Mucosa of stomach (tissue), 1 donor: ENCODE measurements around the gene ARHGEF37.
"Not testable (repeated sequence)": the region's sequence is repeated elsewhere in the genome, so short reads cannot be mapped to it uniquely, and the experiment has no call there.

Experiments
- H3K27me3 ChIP-seq: one replicate; pipeline ENCODE4 v1.7.0; 2013; ENCODE audit warnings: mild to moderate bottlenecking, low read length; ENCODE audit not compliant: control insufficient read depth, insufficient read depth
- H3K36me3 ChIP-seq: one replicate; pipeline ENCODE4 v1.7.0; 2013; ENCODE audit warnings: low read length; ENCODE audit not compliant: control insufficient read depth, insufficient read depth
- H3K4me1 ChIP-seq: one replicate; pipeline ENCODE4 v1.7.0; 2013; ENCODE audit warnings: mild to moderate bottlenecking, low read length; ENCODE audit not compliant: control insufficient read depth, insufficient read depth
- H3K4me3 ChIP-seq: one replicate; pipeline ENCODE4 v1.7.0; 2013; ENCODE audit warnings: low read length
- H3K9ac ChIP-seq: one replicate; pipeline ENCODE4 v1.7.0; 2013; ENCODE audit warnings: mild to moderate bottlenecking, low read length, moderate library complexity
- H3K9me3 ChIP-seq: one replicate; pipeline ENCODE4 v1.7.0; 2013; ENCODE audit warnings: mild to moderate bottlenecking, low read length, moderate library complexity; ENCODE audit not compliant: control insufficient read depth
- donor health status: Pancreatic carcinoma.

ARHGEF37 gene

DNA sequence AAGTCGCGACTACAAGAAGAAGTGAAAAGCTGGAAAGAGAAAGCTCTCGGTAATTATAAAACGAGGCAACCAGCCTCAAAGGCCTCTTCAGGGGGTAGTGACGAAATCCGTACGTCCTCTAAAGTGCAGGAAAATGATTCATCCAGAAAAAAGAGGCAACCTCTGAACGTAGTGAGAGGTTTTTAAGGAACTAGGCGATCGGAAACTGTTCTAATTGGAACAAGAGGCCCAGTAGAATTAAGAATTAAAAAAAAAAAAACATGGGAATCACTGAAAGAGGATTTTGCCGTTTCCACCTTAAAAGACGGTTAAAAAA, 31.1 kb upstream of the ARHGEF37 start:
- Histone ChIP-seq H3K36me3 (peaks cover 9% of the 10 kb centered on the region), H3K9ac (peak overlapping the region; percentile 100), H3K27me3 (no peaks in the 10 kb centered on the region), H3K4me1 (peaks cover 25% of the 10 kb centered on the region), H3K4me3 (peak overlapping the region; percentile 75), H3K9me3 (no peaks in the 10 kb centered on the region)

- Histone ChIP-seq H3K27me3 (no peaks in the 10 kb centered on the region), H3K9ac (peak overlapping the region; percentile 100), H3K9me3 (no peaks in the 10 kb centered on the region), H3K4me3 (peak overlapping the region; percentile 75), H3K4me1 (peaks cover 20% of the 10 kb centered on the region), H3K36me3 (peaks cover 4% of the 10 kb centered on the region)
Observed at GRCh38 chr5:149550594-149551226, 30.6 kb upstream of the ARHGEF37 start.

DNA sequence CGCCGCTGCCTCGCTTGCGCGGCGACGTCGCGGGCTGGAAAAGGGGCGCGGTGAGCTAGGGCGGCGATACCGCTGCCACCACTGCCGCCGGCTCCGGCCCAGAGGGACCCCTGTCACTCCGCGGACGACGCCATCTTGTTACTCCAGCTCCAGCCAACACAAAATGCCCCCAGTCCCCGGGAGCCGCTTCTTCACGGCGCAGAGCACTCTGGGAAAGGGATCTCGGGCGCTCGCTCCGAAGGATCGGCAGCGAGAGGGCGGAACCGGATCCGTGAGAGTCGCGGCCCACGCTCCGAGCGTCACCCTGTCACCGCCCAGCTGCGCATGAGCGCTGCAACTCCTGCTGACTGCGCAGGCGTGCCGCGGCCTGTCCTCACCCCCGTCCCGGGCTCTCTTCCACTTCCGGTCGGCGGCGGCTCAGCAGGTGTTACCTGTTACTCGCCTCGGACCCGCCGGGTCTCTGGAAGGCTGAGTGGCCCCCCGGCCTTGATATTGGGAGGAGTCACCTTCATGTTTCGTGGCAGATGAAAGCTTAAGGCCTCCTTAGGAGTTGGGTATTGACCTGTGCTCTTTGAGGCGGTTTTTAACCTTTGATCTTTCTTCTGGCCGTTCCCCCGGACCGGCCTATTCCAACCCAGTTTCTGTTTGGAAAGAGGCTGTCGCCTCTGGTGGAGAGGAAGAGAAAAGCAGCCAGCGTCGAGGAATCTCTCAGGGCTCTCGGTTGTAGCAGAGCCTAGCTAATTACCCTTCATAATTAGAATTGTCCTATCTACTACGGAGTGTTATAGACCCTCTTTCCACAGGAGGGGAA, 29.9 kb upstream of the ARHGEF37 start, which contains the start of gene CSNK1A1:
Gene CSNK1A1 (minus strand): TSS at position 213 of the 811 bp plus-strand sequence. CDS start 475 bp downstream, outside the sequence.
- H3K27me3 ChIP-seq = no peaks in the 10 kb centered on the region
- H3K4me1 ChIP-seq = peaks cover 20% of the 10 kb centered on the region
- no peaks in the 10 kb centered on the region for H3K36me3 ChIP-seq
- H3K9me3 ChIP-seq = no peaks in the 10 kb centered on the region
- H3K9ac ChIP-seq = peak within 1 kb of the TSS; percentile 100
- H3K4me3 ChIP-seq = peak within 1 kb of the TSS; percentile 75

DNA sequence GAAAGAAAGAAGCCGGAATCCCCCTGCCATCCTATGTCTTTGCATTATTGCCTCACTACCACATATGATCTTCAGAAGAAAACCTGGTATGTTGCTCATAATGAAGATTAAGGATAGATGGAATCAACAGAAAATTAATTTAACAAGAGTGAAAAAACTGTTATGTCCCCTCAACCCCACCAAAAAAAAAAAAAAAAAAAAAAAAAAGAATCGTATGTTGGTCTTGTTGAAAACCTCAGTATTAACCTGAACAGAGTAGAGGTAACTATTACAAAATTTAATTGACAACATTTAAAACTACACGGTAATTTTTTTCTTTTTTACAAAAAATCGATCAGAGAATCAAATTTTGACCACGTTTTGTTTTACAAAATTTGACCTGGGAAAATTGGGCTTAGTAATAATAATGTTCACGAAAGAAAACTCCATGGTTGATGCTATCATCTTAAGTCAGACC, 29.2 kb upstream of the ARHGEF37 start:
- H3K27me3 ChIP-seq = no peaks in the 10 kb centered on the region
- peaks cover 16% of the 10 kb centered on the region for H3K4me1 ChIP-seq
- no peaks in the 10 kb centered on the region for H3K9me3 ChIP-seq
- peak overlapping the region; percentile 100 for H3K9ac ChIP-seq
- peaks cover 4% of the 10 kb centered on the region for H3K36me3 ChIP-seq
- peak overlapping the region; percentile 51 for H3K4me3 ChIP-seq

DNA sequence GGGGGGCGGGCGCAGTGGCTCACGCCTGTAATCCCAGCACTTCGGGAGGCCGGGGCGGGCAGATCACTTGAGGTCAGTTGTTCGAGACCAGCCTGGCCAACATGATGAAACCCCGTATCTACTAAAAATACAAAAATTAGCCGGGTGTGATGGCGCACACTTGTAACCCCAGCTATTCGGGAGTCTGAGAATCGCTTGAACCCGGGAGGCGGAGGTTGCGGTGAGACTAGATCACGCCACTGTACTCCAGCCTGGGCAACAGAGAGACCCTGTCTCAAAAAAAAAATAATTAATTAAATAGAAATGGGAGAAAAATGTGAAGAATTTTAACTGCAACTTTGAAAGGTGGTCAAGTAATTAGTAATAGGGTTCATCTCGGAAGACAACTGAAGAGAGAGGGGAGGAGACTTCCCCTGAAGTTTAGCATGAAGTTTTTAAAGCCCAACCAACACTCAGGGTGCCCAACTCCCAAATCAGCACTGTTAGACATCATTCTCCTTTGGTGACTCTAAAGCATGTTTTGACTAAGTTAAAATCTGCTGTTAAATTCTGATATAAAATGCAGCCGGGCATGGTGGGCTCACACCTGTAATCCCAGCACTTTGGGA, 28.6 kb upstream of the ARHGEF37 start:
- H3K36me3 ChIP-seq = peaks cover 5% of the 10 kb centered on the region
- no peak overlapping the region for H3K4me3 ChIP-seq
- no peaks in the 10 kb centered on the region for H3K27me3 ChIP-seq
- H3K4me1 ChIP-seq = peaks cover 11% of the 10 kb centered on the region
- H3K9ac ChIP-seq = no peak overlapping the region
- no peaks in the 10 kb centered on the region for H3K9me3 ChIP-seq

DNA sequence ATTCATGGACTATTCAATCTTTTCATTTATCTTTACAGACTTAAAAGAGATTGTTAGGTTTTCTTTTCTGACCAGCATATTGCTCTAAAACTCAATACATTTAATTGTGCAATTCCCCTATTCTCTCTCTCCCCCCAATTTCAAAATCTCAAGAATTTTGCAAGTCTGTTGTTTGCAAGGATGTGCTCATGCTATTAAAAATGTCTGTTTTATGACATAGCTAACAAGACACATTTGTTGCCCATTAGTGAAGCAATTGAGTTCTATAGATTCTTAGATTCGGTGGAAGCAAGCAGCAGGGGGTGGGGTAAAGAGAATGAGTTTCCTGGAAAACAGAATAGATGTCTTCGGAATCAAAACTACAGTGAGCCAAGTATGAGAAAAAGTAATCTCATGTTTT, 21.6 kb upstream of the ARHGEF37 start:
- H3K9me3 ChIP-seq = no peaks in the 10 kb centered on the region
- peaks cover 5% of the 10 kb centered on the region for H3K36me3 ChIP-seq
- H3K4me3 ChIP-seq = no peak overlapping the region
- H3K9ac ChIP-seq = no peak overlapping the region
- no peaks in the 10 kb centered on the region for H3K27me3 ChIP-seq
- H3K4me1 ChIP-seq = peaks cover 19% of the 10 kb centered on the region

- Histone ChIP-seq H3K4me1 (peaks cover 19% of the 10 kb centered on the region), H3K36me3 (peaks cover 2% of the 10 kb centered on the region), H3K4me3 (no peak overlapping the region), H3K27me3 (no peaks in the 10 kb centered on the region), H3K9me3 (no peaks in the 10 kb centered on the region), H3K9ac (no peak overlapping the region)
Observed at GRCh38 chr5:149561848-149562247, 19.4 kb upstream of the ARHGEF37 start.

DNA sequence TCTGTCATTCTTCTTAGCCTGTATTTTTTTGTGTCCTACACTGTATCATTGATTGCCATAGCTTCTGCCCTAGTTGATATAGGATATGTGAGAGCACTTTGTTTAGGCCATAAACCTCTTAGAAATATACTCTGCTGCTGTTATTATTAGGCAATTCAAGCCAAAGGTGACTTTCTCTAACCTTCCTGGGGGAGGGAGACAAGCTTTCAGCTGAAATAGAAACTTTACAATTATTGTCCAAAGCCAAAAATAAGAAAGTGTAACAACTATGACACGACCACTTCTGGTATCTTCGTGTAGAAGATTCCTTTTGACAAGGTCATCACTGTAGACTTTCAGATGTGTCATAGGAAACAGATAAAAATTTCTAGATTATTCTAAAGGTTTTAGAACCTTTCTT, 17.8 kb upstream of the ARHGEF37 start:
- H3K36me3 ChIP-seq = no peaks in the 10 kb centered on the region
- H3K9me3 ChIP-seq = no peaks in the 10 kb centered on the region
- H3K27me3 ChIP-seq = no peaks in the 10 kb centered on the region
- no peak overlapping the region for H3K9ac ChIP-seq
- H3K4me3 ChIP-seq = no peak overlapping the region
- peaks cover 25% of the 10 kb centered on the region for H3K4me1 ChIP-seq

- not testable (repeated sequence) for H3K9ac ChIP-seq, H3K9me3 ChIP-seq, H3K27me3 ChIP-seq, H3K4me3 ChIP-seq, H3K36me3 ChIP-seq
- peaks cover 25% of the 10 kb centered on the region for H3K4me1 ChIP-seq
Observed at GRCh38 chr5:149564542-149565140, 16.7 kb upstream of the ARHGEF37 start.

DNA sequence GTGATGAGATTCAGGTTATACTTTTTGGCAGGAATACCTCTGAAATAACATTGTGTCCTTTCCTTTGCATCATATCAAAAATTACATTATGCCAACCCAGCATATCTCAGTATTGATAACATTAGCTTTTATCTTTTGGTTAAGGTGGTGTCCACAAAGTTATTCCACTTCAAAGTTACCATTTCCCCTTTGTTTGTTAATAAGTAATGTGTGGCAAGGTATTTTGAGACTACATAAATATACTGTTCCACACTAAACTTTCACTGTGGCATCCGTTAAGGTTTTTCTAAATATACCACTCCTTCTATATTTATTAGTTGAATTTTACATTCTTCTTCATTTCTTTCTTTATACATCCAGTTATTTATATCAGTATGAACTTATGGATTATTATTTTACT, 14.1 kb upstream of the ARHGEF37 start:
- Histone ChIP-seq H3K4me1 (peaks cover 16% of the 10 kb centered on the region), H3K36me3 (no peaks in the 10 kb centered on the region), H3K9ac (no peak overlapping the region), H3K4me3 (no peak overlapping the region), H3K9me3 (no peaks in the 10 kb centered on the region), H3K27me3 (no peaks in the 10 kb centered on the region)

GRCh38 chr5:149572170-149572569, 9.1 kb upstream of the ARHGEF37 start:
- Histone ChIP-seq H3K9ac (no peak overlapping the region), H3K4me3 (no peak overlapping the region), H3K27me3 (no peaks in the 10 kb centered on the region), H3K4me1 (peaks cover 29% of the 10 kb centered on the region), H3K9me3 (no peaks in the 10 kb centered on the region), H3K36me3 (no peaks in the 10 kb centered on the region)
